ENCODE measurements around the gene TMED7.

- TF ChIP-seq, protein P1, sequence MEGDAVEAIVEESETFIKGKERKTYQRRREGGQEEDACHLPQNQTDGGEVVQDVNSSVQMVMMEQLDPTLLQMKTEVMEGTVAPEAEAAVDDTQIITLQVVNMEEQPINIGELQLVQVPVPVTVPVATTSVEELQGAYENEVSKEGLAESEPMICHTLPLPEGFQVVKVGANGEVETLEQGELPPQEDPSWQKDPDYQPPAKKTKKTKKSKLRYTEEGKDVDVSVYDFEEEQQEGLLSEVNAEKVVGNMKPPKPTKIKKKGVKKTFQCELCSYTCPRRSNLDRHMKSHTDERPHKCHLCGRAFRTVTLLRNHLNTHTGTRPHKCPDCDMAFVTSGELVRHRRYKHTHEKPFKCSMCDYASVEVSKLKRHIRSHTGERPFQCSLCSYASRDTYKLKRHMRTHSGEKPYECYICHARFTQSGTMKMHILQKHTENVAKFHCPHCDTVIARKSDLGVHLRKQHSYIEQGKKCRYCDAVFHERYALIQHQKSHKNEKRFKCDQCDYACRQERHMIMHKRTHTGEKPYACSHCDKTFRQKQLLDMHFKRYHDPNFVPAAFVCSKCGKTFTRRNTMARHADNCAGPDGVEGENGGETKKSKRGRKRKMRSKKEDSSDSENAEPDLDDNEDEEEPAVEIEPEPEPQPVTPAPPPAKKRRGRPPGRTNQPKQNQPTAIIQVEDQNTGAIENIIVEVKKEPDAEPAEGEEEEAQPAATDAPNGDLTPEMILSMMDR (IDR thresholded peaks at IDR 0.05) = no peak
- TF ChIP-seq RAD21 (IDR thresholded peaks at IDR 0.05; ENCODE audit: low read length) = no peak
- TF ChIP-seq REST (IDR thresholded peaks at IDR 0.05; ENCODE audit: low read depth, low read length) = no peak
- TF ChIP-seq RXRA (IDR thresholded peaks at IDR 0.05; ENCODE audit: borderline replicate concordance, low read depth) = no peak
- no peak for TF ChIP-seq EP300 (IDR thresholded peaks at IDR 0.05; ENCODE audit: borderline replicate concordance in 1 of 2, low read depth in 1 of 2, low read length in 1 of 2)
These were observed 20.4 kb downstream of the TMED7 start for GRCh38 chr5:115605436-115605835.
